ENCODE results near the gene CYS1.

GRCh38 chr2:10019174-10019573 is 61.0 kb downstream of the CYS1 start:
- TF ChIP-seq POLR2A (IDR thresholded peaks at IDR 0.05; ENCODE audit: low read depth, low read length): no peak
- TF ChIP-seq SPI1 (IDR thresholded peaks at IDR 0.05; ENCODE audit: low read depth, low read length): no peak
- TF ChIP-seq TAF1 (IDR thresholded peaks at IDR 0.05; ENCODE audit: low read depth, low read length): no peak

Measured in GM12891 (cell line).